ENCODE measurements around the gene CDC14A.

- TF ChIP-seq CTCF (IDR thresholded peaks at IDR 0.05) (no peak), POLR2A (IDR thresholded peaks at IDR 0.05) (no peak)
Observed at GRCh38 chr1:100400404-100400803, 48.1 kb downstream of the CDC14A start.

Data from adrenal gland (tissue), 5 donors.